ENCODE data around the gene TAF1C. TPM values are rescaled to one million over a fixed set of nuclear protein-coding genes. Genes with fewer than 3 reads are reported as not detected.
A peak's percentile ranks its signal among the peaks of the same experiment; 100 is the strongest.

Gene TAF1C
- total and polyA plus RNA-seq, 2 of the 4 experiments (the other 2 are of a cell fraction), result 7.3 to 35.5 TPM

DNA sequence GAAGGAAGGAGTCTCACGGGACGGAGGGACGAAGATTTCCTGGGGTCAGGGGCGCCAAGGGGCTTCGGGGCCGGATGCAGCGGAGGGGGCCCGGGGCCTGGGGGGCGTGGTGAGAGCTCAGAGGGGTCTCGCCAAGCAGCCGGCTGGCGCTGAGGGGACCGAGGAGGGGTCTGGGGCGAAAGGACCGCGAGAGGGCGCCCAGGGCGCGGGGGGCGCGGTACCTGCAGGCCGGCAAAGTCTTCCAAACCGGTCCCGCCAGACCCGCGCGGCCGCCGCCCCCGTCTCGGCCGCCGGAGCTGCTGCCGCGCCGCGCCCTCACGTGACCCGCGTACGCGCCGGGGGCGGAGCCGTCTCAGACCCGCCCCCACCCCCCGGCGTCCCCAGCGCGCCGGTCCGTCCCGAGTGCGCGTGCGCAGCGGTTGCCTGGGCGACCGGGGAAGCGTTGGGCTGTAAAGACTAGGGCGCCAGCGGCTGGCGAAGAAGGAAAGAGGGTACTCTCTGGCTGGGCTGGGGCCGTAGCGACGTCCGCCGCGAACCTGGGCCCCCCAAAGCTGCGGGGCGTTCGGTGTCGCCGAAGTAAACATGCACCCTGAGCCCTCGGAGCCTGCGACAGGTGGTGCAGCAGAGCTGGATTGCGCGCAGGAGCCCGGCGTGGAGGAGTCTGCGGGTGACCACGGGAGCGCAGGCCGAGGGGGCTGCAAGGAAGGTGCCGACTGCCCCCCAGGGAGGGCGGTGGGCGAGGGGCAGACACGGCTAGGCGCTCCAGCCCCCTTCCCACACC is 41.8 kb downstream of the TAF1C start, which contains the start of the genes DNAAF1 and HSDL1:
Gene DNAAF1 (plus strand): TSS at position 450 of the 781 bp plus-strand sequence. CDS start 133 bp downstream, at position 583.
Gene HSDL1 (minus strand): TSS at position 319 of the 781 bp plus-strand sequence. CDS start 13,856 bp downstream, outside the sequence.
- Histone ChIP-seq H2BK15ac (ENCODE audit: low read depth, low read length) (no peak within 1 kb of the TSS), H2BK5ac (ENCODE audit: low read depth, low read length, poor library complexity, severe bottlenecking) (no peak within 1 kb of the TSS), H3K18ac (ENCODE audit: low read depth, low read length) (peak within 1 kb of the TSS; percentile 28; the same call in 1 of the 2 replicates), H2AFZ (replicated peaks; ENCODE audit: low read length, poor library complexity) (peak within 1 kb of the TSS; percentile 95), H3K36me3 (ENCODE audit: control insufficient read depth, insufficient read depth, low read length) (no peaks in the 10 kb centered on the region), H4K5ac (ENCODE audit: low read depth, low read length) (peak within 1 kb of the TSS; percentile 49), H4K20me1 (ENCODE audit: insufficient read depth, low read length) (peaks cover 5% of the 10 kb centered on the region; the same call in 1 of the 2 replicates), H3K9me3 (ENCODE audit: control insufficient read depth, insufficient read depth, low read length) (no peaks in the 10 kb centered on the region), H4K8ac (ENCODE audit: low read depth in 2 of 2, low read length in 2 of 2) (peak within 1 kb of the TSS in 1 of 2 experiments; percentile 38; a peak in 1 of 4 replicates), H3K4me3 (ENCODE audit: insufficient read depth, low read depth, low read length) (peak within 1 kb of the TSS; percentile 99), H3K4me1 (ENCODE audit: control insufficient read depth, insufficient read depth, low read length) (peaks cover 2% of the 10 kb centered on the region; the same call in 1 of the 2 replicates), H3K4ac (ENCODE audit: low read depth, low read length) (peak within 1 kb of the TSS; percentile 67; the same call in 1 of the 2 replicates), H3K9ac (ENCODE audit: low read depth, low read length) (peak within 1 kb of the TSS; percentile 75), H3K56ac (ENCODE audit: extremely low read depth, insufficient read depth, low read length) (peak within 1 kb of the TSS; percentile 61), H4K91ac (ENCODE audit: insufficient read depth, low read depth, low read length) (no peak within 1 kb of the TSS; the same call in 1 of the 2 replicates), H3K4me2 (ENCODE audit: low read depth, low read length) (peak within 1 kb of the TSS; percentile 98), H3K27me3 (ENCODE audit: control insufficient read depth, insufficient read depth, low read length) (peaks cover 11% of the 10 kb centered on the region), H3K23ac (ENCODE audit: low read depth, low read length) (peak within 1 kb of the TSS; percentile 92), H3K14ac (replicated peaks; ENCODE audit: low read depth, low read length) (no peak within 1 kb of the TSS; the same call in 1 of the 2 replicates), H3K27ac (ENCODE audit: insufficient read depth, low read length) (peak within 1 kb of the TSS; percentile 44), H2AK9ac (replicated peaks; ENCODE audit: low read depth, low read length, poor library complexity) (peak within 1 kb of the TSS; percentile 12), H3K9me1 (ENCODE audit: insufficient read depth, low read length) (0 out of 2 replicates have a peak, but pooled peaks cover 3% of the 10 kb centered on the region), H2BK20ac (ENCODE audit: low read depth, low read length) (no peak within 1 kb of the TSS), H2BK120ac (ENCODE audit: low read depth, low read length) (no peak within 1 kb of the TSS), H3K79me1 (ENCODE audit: low read depth in 1 of 2, low read length in 2 of 2) (peaks cover 8 to 33% of the 10 kb centered on the region in 2 experiments; a peak in 3 of 4 replicates), H2AK5ac (ENCODE audit: low read depth, low read length) (no peak within 1 kb of the TSS)
- 0% methylated on average over 46 of the region's 89 CpGs; no CpG with 5 or more reads in 1 of the 2 experiments for WGBS, 2 experiments (ENCODE audit: extremely low coverage in 2 of 2, insufficient read length in 1 of 2)
- POLR2A ChIA-PET (ENCODE audit: unreplicated experiment), result interaction anchor here (0.9 kb wide), 1 partner anchor 28 kb away, joined by 3 read pairs; the partner anchor contains the start of gene MBTPS1
- peak; percentile 94 for ATAC-seq (ENCODE audit: low read depth)
- in situ Hi-C loops (cut with MboI; ENCODE audit: low sequenced_read_pairs), result no loop called here
- BruUV-seq (replicated peaks), result no TSS peak
- DNase-seq, result peak; percentile 73
- dilution Hi-C loops (cut with HindIII; ENCODE audit: low sequenced_read_pairs, unreplicated experiment), result no loop called here
- intact Hi-C loops (cut with micrococcal nuclease), result no loop called here
- CTCF ChIA-PET, result no interaction called here
- TF ChIP-seq MAFK (IDR thresholded peaks at IDR 0.05; ENCODE audit: low read depth, low read length) (no peak), POLR2A (IDR thresholded peaks at IDR 0.05; ENCODE audit: low read depth, low read length) (no peak), SMC3 (IDR thresholded peaks at IDR 0.05; ENCODE audit: low read depth, low read length) (no peak), RAD21 (IDR thresholded peaks at IDR 0.05; ENCODE audit: low read length) (no peak), CEBPB (IDR thresholded peaks at IDR 0.05; ENCODE audit: low read depth, low read length) (no peak), RFX5 (IDR thresholded peaks at IDR 0.05; ENCODE audit: low read depth, low read length) (no peak), RCOR1 (IDR thresholded peaks at IDR 0.05; ENCODE audit: insufficient replicate concordance, low read length) (no peak), CHD1 (IDR thresholded peaks at IDR 0.05; ENCODE audit: low read depth, low read length) (no peak), BHLHE40 (IDR thresholded peaks at IDR 0.05; ENCODE audit: low read depth, low read length) (peak; percentile 94), FOS (IDR thresholded peaks at IDR 0.05; ENCODE audit: low read depth, low read length) (no peak), MXI1 (IDR thresholded peaks at IDR 0.05; ENCODE audit: borderline replicate concordance, low read depth, low read length) (0 out of 2 replicates have a peak, but pooled peaks have one; percentile 65), NFE2L2 (IDR thresholded peaks at IDR 0.05; ENCODE audit: low read depth, low read length) (no peak)
- TF ChIP-seq, protein P1, sequence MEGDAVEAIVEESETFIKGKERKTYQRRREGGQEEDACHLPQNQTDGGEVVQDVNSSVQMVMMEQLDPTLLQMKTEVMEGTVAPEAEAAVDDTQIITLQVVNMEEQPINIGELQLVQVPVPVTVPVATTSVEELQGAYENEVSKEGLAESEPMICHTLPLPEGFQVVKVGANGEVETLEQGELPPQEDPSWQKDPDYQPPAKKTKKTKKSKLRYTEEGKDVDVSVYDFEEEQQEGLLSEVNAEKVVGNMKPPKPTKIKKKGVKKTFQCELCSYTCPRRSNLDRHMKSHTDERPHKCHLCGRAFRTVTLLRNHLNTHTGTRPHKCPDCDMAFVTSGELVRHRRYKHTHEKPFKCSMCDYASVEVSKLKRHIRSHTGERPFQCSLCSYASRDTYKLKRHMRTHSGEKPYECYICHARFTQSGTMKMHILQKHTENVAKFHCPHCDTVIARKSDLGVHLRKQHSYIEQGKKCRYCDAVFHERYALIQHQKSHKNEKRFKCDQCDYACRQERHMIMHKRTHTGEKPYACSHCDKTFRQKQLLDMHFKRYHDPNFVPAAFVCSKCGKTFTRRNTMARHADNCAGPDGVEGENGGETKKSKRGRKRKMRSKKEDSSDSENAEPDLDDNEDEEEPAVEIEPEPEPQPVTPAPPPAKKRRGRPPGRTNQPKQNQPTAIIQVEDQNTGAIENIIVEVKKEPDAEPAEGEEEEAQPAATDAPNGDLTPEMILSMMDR (conservative IDR thresholded peaks at IDR 0.05; ENCODE audit: low read depth, low read length), result no peak; the same call in 1 of the 2 replicates
- TF ChIP-seq, protein P2, sequence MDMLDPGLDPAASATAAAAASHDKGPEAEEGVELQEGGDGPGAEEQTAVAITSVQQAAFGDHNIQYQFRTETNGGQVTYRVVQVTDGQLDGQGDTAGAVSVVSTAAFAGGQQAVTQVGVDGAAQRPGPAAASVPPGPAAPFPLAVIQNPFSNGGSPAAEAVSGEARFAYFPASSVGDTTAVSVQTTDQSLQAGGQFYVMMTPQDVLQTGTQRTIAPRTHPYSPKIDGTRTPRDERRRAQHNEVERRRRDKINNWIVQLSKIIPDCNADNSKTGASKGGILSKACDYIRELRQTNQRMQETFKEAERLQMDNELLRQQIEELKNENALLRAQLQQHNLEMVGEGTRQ (IDR thresholded peaks at IDR 0.05; ENCODE audit: low read depth, low read length), result peak; percentile 98
